ENCODE results near the gene S100A6.
"Not testable (repeated sequence)": the region's sequence is repeated elsewhere in the genome, so short reads cannot be mapped to it uniquely, and the experiment has no call there.

S100A6 gene

GRCh38 chr1:153535242-153536011 lies at the start of gene S100A6:
Gene S100A6, minus strand, starts transcription at chr1:153535991. Its CDS starts 652 bp downstream, at chr1:153535339.
- no peak for DNase-seq (ENCODE audit: low spot score)
- no peak for TF ChIP-seq CTCF (IDR thresholded peaks at IDR 0.05; ENCODE audit: extremely low read depth, missing control alignments)

- DNase-seq (ENCODE audit: low spot score): no peak
- TF ChIP-seq CTCF (IDR thresholded peaks at IDR 0.05; ENCODE audit: extremely low read depth, missing control alignments): no peak
These were observed 49.2 kb upstream of the S100A6 start for GRCh38 chr1:153585006-153585405.

GRCh38 chr1:153583976-153584375 lies 48.2 kb upstream of the S100A6 start:
- no peak for TF ChIP-seq CTCF (IDR thresholded peaks at IDR 0.05; ENCODE audit: extremely low read depth, missing control alignments)
- no peak for DNase-seq (ENCODE audit: low spot score)

- DNase-seq (ENCODE audit: low spot score): not testable (repeated sequence)
These were observed 47.7 kb upstream of the S100A6 start for GRCh38 chr1:153583514-153583913.

GRCh38 chr1:153582836-153583235 lies 47.0 kb upstream of the S100A6 start:
- not testable (repeated sequence) for DNase-seq (ENCODE audit: low spot score)

- no peak for TF ChIP-seq CTCF (IDR thresholded peaks at IDR 0.05; ENCODE audit: extremely low read depth, missing control alignments)
- DNase-seq (ENCODE audit: low spot score): no peak
These were observed 43.1 kb upstream of the S100A6 start for GRCh38 chr1:153578936-153579335.

- no peak for TF ChIP-seq CTCF (IDR thresholded peaks at IDR 0.05; ENCODE audit: extremely low read depth, missing control alignments)
- DNase-seq (ENCODE audit: low spot score): no peak
These were observed 42.7 kb upstream of the S100A6 start for GRCh38 chr1:153578490-153578889.

- no peak for TF ChIP-seq CTCF (IDR thresholded peaks at IDR 0.05; ENCODE audit: extremely low read depth, missing control alignments)
- no peak for DNase-seq (ENCODE audit: low spot score)
These were observed 41.8 kb upstream of the S100A6 start for GRCh38 chr1:153577624-153578051.

All from GM20000 (cell line).